ENCODE results near the gene CD9.

DNA sequence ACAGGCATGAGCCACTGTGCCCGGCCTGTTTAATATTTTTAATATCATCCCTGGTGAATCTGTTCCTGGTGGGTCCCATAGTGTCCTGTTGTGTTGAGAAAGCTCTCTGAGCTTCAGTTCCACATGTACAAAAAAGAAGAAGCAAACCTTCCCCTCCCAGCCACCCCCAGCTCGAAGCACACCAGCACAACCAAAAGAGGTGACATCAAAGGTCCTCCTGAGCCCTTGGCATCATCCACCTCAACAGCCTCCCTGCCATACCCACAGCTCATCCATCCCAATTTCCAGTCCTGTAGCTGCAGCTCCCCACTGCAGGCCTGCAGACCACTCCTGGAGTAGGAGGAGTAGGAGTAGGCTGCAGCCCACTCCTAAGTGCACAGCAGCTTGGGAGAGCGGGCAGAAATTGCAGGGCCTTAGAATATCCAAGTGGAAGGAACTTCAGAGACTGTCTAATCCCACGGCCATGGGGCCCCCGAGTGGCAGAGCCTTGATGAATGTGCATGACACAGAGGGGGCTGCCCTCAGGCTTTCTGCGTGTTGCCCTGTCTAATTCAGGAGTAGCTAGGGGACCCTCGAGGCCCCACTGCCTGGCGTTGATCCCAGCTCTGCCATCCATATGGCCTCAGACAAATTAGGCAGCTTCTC, 36.7 kb upstream of the CD9 start:
- TF ChIP-seq, protein P1, sequence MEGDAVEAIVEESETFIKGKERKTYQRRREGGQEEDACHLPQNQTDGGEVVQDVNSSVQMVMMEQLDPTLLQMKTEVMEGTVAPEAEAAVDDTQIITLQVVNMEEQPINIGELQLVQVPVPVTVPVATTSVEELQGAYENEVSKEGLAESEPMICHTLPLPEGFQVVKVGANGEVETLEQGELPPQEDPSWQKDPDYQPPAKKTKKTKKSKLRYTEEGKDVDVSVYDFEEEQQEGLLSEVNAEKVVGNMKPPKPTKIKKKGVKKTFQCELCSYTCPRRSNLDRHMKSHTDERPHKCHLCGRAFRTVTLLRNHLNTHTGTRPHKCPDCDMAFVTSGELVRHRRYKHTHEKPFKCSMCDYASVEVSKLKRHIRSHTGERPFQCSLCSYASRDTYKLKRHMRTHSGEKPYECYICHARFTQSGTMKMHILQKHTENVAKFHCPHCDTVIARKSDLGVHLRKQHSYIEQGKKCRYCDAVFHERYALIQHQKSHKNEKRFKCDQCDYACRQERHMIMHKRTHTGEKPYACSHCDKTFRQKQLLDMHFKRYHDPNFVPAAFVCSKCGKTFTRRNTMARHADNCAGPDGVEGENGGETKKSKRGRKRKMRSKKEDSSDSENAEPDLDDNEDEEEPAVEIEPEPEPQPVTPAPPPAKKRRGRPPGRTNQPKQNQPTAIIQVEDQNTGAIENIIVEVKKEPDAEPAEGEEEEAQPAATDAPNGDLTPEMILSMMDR (IDR thresholded peaks at IDR 0.05; ENCODE audit: extremely low read depth in 1 of 2, insufficient read depth in 1 of 2, low read depth in 1 of 2, low read length in 2 of 2), result no peak
- no peak for TF ChIP-seq FOS (IDR thresholded peaks at IDR 0.05; ENCODE audit: borderline replicate concordance, insufficient read depth, low read length)
- no peak for TF ChIP-seq POLR2A (IDR thresholded peaks at IDR 0.05; ENCODE audit: low read depth, low read length)
- no peak for TF ChIP-seq EZH2 (IDR thresholded peaks at IDR 0.05; ENCODE audit: borderline replicate concordance, low read depth, low read length, severe bottlenecking)
- TF ChIP-seq, protein P2, sequence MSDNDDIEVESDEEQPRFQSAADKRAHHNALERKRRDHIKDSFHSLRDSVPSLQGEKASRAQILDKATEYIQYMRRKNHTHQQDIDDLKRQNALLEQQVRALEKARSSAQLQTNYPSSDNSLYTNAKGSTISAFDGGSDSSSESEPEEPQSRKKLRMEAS (IDR thresholded peaks at IDR 0.05; ENCODE audit: insufficient read depth, insufficient read length), result no peak
- no peak for TF ChIP-seq POLR2AphosphoS5 (IDR thresholded peaks at IDR 0.05; ENCODE audit: insufficient read depth, low read depth, low read length)
- no peak for TF ChIP-seq GATA2 (IDR thresholded peaks at IDR 0.05; ENCODE audit: insufficient read depth, insufficient read length, low read depth, low read length)
- TF ChIP-seq MYC (IDR thresholded peaks at IDR 0.05; ENCODE audit: low read depth, low read length), result no peak
